Measurements from ENCODE around the gene DBNDD1. TPM values are rescaled to one million over a fixed set of nuclear protein-coding genes. Genes with fewer than 3 reads are reported as not detected.

The DBNDD1 gene
- total RNA-seq, 1 donor from 2014 or later = 4.2 TPM

- intact Hi-C loops (cut with DNase I) = no loop called here
Measured at GRCh38 chr16:90028985-90029384, 9.7 kb upstream of the DBNDD1 start.

DNA sequence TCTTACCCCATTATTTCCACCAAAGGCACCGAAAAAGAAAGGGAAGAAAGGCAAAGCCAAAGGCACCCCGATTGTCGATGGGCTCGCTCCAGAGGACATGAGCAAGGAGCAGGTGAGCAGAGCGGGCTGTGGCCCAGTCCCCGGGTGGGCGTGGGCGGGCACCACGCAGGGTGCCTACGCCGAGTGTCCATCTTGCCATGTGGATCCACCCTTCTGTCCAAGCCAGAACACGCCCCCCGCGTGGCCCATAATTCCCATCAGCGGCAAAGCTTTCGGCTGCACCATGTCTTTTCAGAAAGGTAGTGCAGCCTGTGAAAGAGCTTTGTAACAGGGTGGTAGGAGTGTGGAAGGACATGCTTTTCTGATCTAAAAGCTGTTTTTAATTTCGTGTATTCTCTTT, 8.4 kb upstream of the DBNDD1 start:
- no peak overlapping the region for H3K4me3 ChIP-seq
- DNase-seq (no peak), ATAC-seq (no peak)
- H3K27ac ChIP-seq = no peak overlapping the region
- H3K36me3 ChIP-seq = peaks cover 6% of the 10 kb centered on the region
- intact Hi-C loops (cut with DNase I) = no loop called here
- H3K9me3 ChIP-seq = no peaks in the 10 kb centered on the region
- peaks cover 9% of the 10 kb centered on the region for H3K4me1 ChIP-seq
- TF ChIP-seq, protein P1, sequence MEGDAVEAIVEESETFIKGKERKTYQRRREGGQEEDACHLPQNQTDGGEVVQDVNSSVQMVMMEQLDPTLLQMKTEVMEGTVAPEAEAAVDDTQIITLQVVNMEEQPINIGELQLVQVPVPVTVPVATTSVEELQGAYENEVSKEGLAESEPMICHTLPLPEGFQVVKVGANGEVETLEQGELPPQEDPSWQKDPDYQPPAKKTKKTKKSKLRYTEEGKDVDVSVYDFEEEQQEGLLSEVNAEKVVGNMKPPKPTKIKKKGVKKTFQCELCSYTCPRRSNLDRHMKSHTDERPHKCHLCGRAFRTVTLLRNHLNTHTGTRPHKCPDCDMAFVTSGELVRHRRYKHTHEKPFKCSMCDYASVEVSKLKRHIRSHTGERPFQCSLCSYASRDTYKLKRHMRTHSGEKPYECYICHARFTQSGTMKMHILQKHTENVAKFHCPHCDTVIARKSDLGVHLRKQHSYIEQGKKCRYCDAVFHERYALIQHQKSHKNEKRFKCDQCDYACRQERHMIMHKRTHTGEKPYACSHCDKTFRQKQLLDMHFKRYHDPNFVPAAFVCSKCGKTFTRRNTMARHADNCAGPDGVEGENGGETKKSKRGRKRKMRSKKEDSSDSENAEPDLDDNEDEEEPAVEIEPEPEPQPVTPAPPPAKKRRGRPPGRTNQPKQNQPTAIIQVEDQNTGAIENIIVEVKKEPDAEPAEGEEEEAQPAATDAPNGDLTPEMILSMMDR (IDR thresholded peaks at IDR 0.05) = no peak
- no peaks in the 10 kb centered on the region for H3K27me3 ChIP-seq (ENCODE audit: low read depth)

More at GRCh38 chr16:90028985-90029384, 9.7 kb upstream of the DBNDD1 start:
- Histone ChIP-seq H3K4me3 (no peak overlapping the region), H3K36me3 (peaks cover 17% of the 10 kb centered on the region), H3K9me3 (no peaks in the 10 kb centered on the region), H3K27ac (no peak overlapping the region), H3K4me1 (no peaks in the 10 kb centered on the region), H3K27me3 (ENCODE audit: low read depth) (no peaks in the 10 kb centered on the region)
- TF ChIP-seq, protein P1 (IDR thresholded peaks at IDR 0.05) = no peak
- ATAC-seq (peak in 1 of 2 donors; percentile 24), DNase-seq (no peak)

DNA sequence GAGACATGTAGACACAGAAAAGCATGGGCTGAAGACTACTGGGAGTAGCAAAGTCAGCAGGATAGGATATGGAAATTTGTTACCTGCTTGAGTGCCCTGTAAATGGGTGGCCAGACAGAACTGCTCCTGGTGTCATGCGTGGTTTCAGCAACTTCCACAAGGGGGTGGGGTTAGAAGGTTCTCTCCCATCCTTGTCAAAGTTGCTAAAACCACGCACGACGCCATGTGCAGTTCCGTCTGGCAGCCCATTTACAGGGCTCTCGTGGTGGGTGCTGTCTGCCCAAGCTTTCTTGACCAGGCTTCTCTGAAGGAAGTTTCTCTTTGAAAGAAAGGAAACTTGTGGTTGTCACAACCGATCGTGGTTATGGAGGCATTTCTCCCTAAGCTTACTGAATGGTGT, 6.9 kb upstream of the DBNDD1 start:
- H3K4me1 ChIP-seq = peaks cover 18% of the 10 kb centered on the region
- no peak overlapping the region for H3K27ac ChIP-seq
- TF ChIP-seq, protein P1 (IDR thresholded peaks at IDR 0.05) = no peak
- H3K9me3 ChIP-seq = no peaks in the 10 kb centered on the region
- no peak for ATAC-seq
- H3K4me3 ChIP-seq = no peak overlapping the region
- DNase-seq = no peak
- peaks cover 5% of the 10 kb centered on the region for H3K36me3 ChIP-seq
- no peaks in the 10 kb centered on the region for H3K27me3 ChIP-seq (ENCODE audit: low read depth)
- intact Hi-C loops (cut with DNase I) = no loop called here

GRCh38 chr16:90023078-90023447, 3.8 kb upstream of the DBNDD1 start:
- Histone ChIP-seq H3K4me3 (peak overlapping the region; percentile 74), H3K27me3 (ENCODE audit: low read depth) (peaks cover 10% of the 10 kb centered on the region), H3K27ac (peak overlapping the region; percentile 72), H3K4me1 (peaks cover 36% of the 10 kb centered on the region), H3K36me3 (no peaks in the 10 kb centered on the region), H3K9me3 (no peaks in the 10 kb centered on the region)
- no peak for DNase-seq
- ATAC-seq = peak; percentile 5 to 7
- intact Hi-C loops (cut with DNase I) = no loop called here
- TF ChIP-seq, protein P1 (IDR thresholded peaks at IDR 0.05) = no peak

DNA sequence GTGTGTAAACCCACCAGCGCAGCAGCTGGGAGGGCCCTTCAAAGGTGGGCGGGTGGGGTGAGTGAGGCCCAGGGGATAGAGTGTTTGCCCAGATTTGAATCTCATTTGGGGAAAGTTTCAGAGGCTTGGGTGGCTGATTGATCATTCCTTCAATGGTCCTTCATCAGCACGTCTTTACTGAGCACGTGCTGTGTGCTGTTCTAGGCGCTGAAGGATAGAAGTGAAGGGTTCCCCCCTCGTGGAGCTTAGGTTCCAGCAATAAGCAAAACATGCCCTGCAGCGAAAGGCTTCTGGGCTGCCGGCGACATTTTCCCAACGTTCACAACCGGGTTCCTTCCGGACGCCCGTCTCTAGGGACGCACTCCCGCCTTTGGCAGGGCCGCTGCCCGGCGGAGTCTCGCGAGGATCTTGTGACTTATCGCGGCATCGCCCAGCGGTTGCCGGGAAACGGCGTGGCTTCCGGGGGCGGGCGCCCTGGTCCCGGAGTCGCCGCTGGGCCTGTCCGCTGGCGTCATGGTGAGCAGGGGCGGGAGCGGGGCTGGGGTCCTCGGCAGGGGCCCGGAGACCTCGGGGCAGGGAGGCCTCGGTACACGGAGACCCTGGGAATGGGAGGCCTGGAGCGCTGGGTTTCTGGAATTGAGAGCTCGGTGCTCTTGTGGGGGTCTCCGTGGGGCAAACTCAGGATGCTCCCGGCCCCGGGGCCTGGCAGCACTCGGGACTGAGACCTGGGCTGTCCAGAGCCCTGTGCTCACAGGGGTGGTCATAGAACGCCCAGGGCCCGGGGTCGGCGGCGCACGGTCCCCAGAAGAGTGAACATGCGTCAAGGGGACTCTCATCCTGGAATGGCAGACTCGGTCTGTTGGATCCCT, 3.2 kb upstream of the DBNDD1 start:
- TF ChIP-seq, protein P1 (IDR thresholded peaks at IDR 0.05) = no peak
- intact Hi-C loops (cut with DNase I) = no loop called here
- H3K27ac ChIP-seq = peak overlapping the region; percentile 72

More for the DNA sequence above, 3.2 kb upstream of the DBNDD1 start:
- Histone ChIP-seq H3K27me3 (ENCODE audit: low read depth) (peaks cover 10% of the 10 kb centered on the region), H3K4me1 (peaks cover 36% of the 10 kb centered on the region), H3K9me3 (no peaks in the 10 kb centered on the region), H3K36me3 (no peaks in the 10 kb centered on the region), H3K4me3 (peak overlapping the region; percentile 74)
- peak; percentile 92 to 95 for ATAC-seq
- DNase-seq = peak; percentile 96
